Measurements from ENCODE around the gene ABCC5.

GRCh38 chr3:183912895-183913579 is 104.6 kb downstream of the ABCC5 start:
- TF ChIP-seq POLR2A (IDR thresholded peaks at IDR 0.05; ENCODE audit: extremely low read depth, insufficient read length) (no peak), CTCF (IDR thresholded peaks at IDR 0.05; ENCODE audit: low read depth, low read length) (no peak), MAX (IDR thresholded peaks at IDR 0.05; ENCODE audit: low read depth, low read length) (no peak), MYC (IDR thresholded peaks at IDR 0.05; ENCODE audit: low read depth, low read length) (no peak)

Data from NB4 (cell line).